OCI-LY3 (cell line): Measurements from ENCODE around the gene LMTK3.

Experiments used
- H2AFZ ChIP-seq: fragments of 200-600, 300-600 bp; shearing (Covaris generic); 2 replicates; pipeline ENCODE4 v1.6.0; 2014; ENCODE audit warnings: antibody characterized with exemption, low read depth, low read length
- H3K27ac ChIP-seq: fragments of 200-600, 300-600 bp; sonication (generic); 2 replicates; pipeline ENCODE4 v1.5.1; 2014; ENCODE audit warnings: mild to moderate bottlenecking, low read length, moderate library complexity, mixed read lengths
- H3K27me3 ChIP-seq: fragments of 200-600, 300-600 bp; sonication (generic); 2 replicates; pipeline ENCODE4 v1.6.1; 2014; ENCODE audit warnings: low read depth, low read length, mixed read lengths
- H3K36me3 ChIP-seq: fragments of 200-600, 300-600 bp; sonication (generic); replicated peaks from 2 replicates; pipeline ENCODE3; 2014; ENCODE audit warnings: low read depth, low read length, mixed read lengths
- H3K4me1 ChIP-seq: fragments of 300-600, 200-600 bp; sonication (generic); 2 replicates; pipeline ENCODE4 v1.6.1; 2014; ENCODE audit warnings: low read length, mixed read lengths
- H3K4me2 ChIP-seq: fragments of 200-600, 300-600 bp; sonication (generic); 2 replicates; pipeline ENCODE4 v1.6.1; 2014; ENCODE audit warnings: low read length, mixed read lengths
- H3K4me3 ChIP-seq: fragments of 300-600, 200-600 bp; sonication (generic); 2 replicates; pipeline ENCODE4 v1.5.1; 2014; ENCODE audit warnings: antibody characterized with exemption, mild to moderate bottlenecking, low read length, moderate library complexity
- H3K79me2 ChIP-seq: fragments of 300-600, 200-600 bp; shearing (Covaris generic); 2 replicates; pipeline ENCODE4 v1.6.1; 2014; ENCODE audit warnings: mild to moderate bottlenecking, low read length, mixed read lengths
- H3K9ac ChIP-seq: fragments of 300-600, 200-600 bp; shearing (Covaris generic); 2 replicates; pipeline ENCODE4 v1.6.0; 2014; ENCODE audit warnings: mild to moderate bottlenecking, low read length, moderate library complexity
- H3K9me3 ChIP-seq: fragments of 200-600, 300-600 bp; shearing (Covaris generic); 2 replicates; pipeline ENCODE4 v1.6.1; 2014; ENCODE audit warnings: low read length, mixed read lengths; ENCODE audit not compliant: insufficient read depth
- H4K20me1 ChIP-seq: fragments of 200-600, 300-600 bp; sonication (generic); 2 replicates; pipeline ENCODE4 v1.6.1; 2016; ENCODE audit warnings: low read length, mixed read lengths; ENCODE audit not compliant: insufficient read depth
- CTCF ChIP-seq: fragments of 200-600, 300-600 bp; sonication (generic); IDR thresholded peaks from 2 replicates; pipeline ENCODE4 v1.5.1; 2014; ENCODE audit warnings: antibody characterized with exemption, low read length, low read depth
- EZH2phosphoT487 ChIP-seq: fragments of 200-600 bp; shearing (Covaris generic); IDR thresholded peaks from 2 replicates; pipeline ENCODE4 v1.6.1; 2018; ENCODE audit warnings: antibody characterized with exemption, mixed run types, low read depth

Gene LMTK3

DNA sequence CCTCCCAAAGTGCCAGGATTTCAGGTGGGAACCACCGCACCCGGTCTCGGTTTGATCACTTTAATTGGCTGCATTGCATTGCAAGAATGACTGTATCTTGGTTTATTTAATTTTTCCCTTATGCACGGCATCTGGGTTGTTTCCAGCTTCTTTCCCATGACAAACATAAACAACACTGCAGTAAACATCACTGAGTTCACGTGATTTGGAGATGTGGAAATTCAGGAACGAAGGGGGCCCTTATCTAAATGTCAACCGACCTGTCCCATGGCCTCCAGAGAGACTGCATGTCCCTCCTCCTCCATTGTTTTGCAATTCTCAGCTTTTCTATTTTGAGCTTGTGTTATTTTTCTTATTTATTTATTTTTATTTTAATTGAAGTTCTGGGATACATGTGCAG is 25.9 kb upstream of the LMTK3 start:
- Histone ChIP-seq H3K4me1 (no peaks in the 10 kb centered on the region), H3K36me3 (no peaks in the 10 kb centered on the region), H3K27me3 (no peaks in the 10 kb centered on the region), H3K9me3 (no peaks in the 10 kb centered on the region), H3K79me2 (no peaks in the 10 kb centered on the region), H2AFZ (no peak overlapping the region), H3K4me2 (no peak overlapping the region), H4K20me1 (no peaks in the 10 kb centered on the region), H3K4me3 (no peak overlapping the region), H3K9ac (no peak overlapping the region), H3K27ac (no peak overlapping the region)
- TF ChIP-seq CTCF, result no peak
- TF ChIP-seq EZH2phosphoT487, result no peak

DNA sequence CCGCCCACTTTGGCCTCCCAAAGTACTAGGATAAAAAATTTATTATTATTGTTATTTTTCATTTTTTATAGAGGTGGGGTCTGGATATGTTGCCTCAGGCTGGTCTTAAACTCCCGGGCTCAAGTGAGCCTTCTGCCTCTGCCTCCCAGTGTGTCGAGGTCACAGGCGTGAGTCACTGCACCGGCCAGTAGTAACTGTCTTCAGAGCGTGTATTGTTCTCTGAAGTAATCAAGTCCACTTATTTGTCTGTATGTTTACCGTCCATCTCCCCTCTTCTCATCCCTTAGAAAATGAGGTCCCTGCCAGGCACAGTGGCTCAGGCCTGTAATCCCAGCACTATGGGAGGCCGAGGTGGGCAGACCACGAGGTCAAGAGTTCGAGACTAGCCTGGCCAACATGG is 22.1 kb upstream of the LMTK3 start:
- Histone ChIP-seq H3K36me3 (no peaks in the 10 kb centered on the region), H3K9me3 (peaks cover 4% of the 10 kb centered on the region; the same call in 1 of the 2 replicates), H3K4me1 (no peaks in the 10 kb centered on the region), H3K9ac (no peak overlapping the region), H3K79me2 (no peaks in the 10 kb centered on the region), H3K27me3 (peaks cover 4% of the 10 kb centered on the region; the same call in 1 of the 2 replicates), H3K4me3 (no peak overlapping the region), H3K27ac (no peak overlapping the region), H3K4me2 (no peak overlapping the region), H4K20me1 (no peaks in the 10 kb centered on the region), H2AFZ (no peak overlapping the region)
- TF ChIP-seq EZH2phosphoT487, result no peak
- no peak for TF ChIP-seq CTCF

GRCh38 chr19:48530770-48531169 is 19.1 kb upstream of the LMTK3 start:
- Histone ChIP-seq H2AFZ (no peak overlapping the region), H3K4me1 (no peaks in the 10 kb centered on the region), H3K27me3 (peaks cover 4% of the 10 kb centered on the region; the same call in 1 of the 2 replicates), H3K79me2 (no peaks in the 10 kb centered on the region), H3K4me2 (no peak overlapping the region), H3K27ac (no peak overlapping the region), H3K9ac (no peak overlapping the region), H3K36me3 (no peaks in the 10 kb centered on the region), H3K9me3 (peaks cover 8% of the 10 kb centered on the region; the same call in 1 of the 2 replicates), H3K4me3 (no peak overlapping the region), H4K20me1 (no peaks in the 10 kb centered on the region)
- TF ChIP-seq EZH2phosphoT487 (no peak), CTCF (no peak)

GRCh38 chr19:48530066-48530720 is 18.6 kb upstream of the LMTK3 start:
- Histone ChIP-seq H3K79me2 (no peaks in the 10 kb centered on the region), H3K9me3 (peaks cover 8% of the 10 kb centered on the region; the same call in 1 of the 2 replicates), H4K20me1 (no peaks in the 10 kb centered on the region), H3K4me3 (no peak overlapping the region), H3K4me2 (no peak overlapping the region), H3K27ac (no peak overlapping the region), H3K36me3 (no peaks in the 10 kb centered on the region), H2AFZ (no peak overlapping the region), H3K4me1 (no peaks in the 10 kb centered on the region), H3K9ac (no peak overlapping the region), H3K27me3 (peaks cover 4% of the 10 kb centered on the region; the same call in 1 of the 2 replicates)
- TF ChIP-seq EZH2phosphoT487 (no peak), CTCF (no peak)
